ENCODE data around the gene ANKS3.
A peak's percentile ranks its signal among the peaks of the same experiment; 100 is the strongest.

ANKS3 gene

DNA sequence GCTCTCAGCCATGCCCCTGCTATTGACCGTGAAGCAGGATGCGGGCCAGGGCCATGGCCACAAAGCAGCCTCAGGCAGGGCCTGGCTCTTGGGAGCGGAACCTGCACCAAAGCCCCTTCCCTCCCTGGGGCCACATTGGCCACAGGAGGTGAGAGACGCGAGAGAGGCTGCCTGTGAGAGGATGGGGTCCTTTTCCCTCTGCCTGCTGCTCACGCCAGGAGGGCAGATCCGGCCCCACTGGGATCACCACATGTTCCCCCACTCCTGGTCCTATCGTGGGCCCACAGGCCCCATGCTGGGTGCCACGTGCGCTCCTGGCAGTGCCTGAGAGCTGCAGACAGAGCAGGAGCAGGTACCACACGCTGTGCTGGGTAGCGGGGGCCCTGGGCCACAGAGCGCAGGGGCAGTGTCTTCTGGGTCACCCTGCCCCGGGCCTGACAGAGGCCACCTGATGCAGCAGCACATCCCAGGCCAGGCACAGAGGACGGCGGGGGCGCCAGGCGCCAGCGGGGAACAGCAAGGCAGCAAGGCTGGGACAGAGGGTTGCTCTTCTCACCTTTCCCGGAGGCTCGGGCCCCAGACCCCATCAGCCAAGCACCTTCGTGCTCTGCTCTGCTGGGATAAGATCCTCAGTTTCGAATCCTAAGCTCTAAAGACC, 49.9 kb downstream of the ANKS3 start:
- DNase-seq (ENCODE audit: low read depth): no peak

DNA sequence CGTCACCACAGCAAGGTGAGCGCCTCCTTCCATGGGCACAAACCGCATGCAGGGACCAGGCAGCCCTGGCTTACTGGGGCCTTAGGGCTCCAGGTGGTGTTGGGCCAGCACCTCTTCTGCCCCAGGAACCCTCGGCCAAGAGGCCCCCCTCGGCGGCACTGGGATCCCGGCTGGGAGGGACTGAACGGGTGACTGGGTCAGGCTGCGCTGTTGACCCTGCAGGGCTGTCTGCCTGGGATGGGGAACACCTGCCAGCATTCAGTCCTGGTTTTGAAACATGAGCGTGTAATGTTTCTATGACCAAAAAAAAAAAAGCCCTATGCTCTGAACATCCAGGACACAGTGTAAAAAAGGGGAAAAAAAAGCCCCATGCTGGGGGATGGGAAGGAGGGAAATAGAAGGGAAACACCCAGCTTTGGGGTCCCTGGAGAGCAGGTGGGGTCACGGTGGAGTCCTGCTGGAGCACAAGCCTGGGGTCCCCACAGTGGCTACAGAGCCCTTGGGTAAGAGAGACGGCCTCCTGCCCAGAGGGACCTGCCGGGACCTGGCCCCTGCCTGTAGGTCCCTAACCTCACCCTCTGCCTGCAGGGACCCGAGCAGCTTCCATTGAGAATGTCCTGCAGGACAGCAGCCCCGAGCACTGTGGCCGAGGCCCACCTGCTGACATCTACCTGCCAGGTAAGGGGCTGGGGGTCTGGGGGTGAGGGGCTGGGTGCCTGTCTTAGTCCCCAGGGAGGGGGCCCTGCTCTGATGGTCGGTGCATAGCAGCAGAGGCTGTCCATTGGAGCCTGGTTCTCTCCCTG, 50.6 kb downstream of the ANKS3 start:
- no peak for DNase-seq (ENCODE audit: low read depth)

DNA sequence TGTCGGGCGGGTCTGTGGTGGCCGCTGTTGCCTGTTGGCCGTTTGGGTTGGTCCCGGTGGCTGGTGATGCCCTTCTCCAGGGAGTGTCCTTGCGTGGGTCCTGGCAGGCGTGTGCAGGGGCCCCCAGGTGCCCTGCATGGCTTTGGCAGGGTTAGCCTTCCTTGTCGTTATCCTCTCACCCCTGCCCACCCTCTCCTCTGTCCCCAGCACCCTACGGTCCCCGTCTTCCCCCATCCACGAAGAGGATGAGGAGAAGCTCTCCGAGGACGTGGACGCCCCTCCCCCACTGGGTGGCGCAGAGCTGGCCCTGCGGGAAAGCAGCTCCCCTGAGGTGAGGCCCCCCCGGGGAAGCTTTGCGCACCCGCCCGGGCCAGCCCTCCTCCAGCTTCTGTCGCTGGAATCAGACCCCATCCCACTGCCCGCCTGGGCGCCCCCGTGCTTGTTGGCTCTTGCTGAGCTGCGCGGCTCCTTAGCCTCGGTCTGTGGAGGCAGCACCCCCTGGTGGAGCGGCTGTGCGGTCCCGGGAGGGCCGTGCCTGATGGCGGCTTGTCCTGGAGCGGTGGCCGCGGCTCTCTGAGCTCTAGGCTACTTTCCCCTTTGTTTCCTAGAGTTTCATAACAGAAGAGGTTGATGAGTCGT, 51.3 kb downstream of the ANKS3 start:
- DNase-seq (ENCODE audit: low read depth): no peak

DNA sequence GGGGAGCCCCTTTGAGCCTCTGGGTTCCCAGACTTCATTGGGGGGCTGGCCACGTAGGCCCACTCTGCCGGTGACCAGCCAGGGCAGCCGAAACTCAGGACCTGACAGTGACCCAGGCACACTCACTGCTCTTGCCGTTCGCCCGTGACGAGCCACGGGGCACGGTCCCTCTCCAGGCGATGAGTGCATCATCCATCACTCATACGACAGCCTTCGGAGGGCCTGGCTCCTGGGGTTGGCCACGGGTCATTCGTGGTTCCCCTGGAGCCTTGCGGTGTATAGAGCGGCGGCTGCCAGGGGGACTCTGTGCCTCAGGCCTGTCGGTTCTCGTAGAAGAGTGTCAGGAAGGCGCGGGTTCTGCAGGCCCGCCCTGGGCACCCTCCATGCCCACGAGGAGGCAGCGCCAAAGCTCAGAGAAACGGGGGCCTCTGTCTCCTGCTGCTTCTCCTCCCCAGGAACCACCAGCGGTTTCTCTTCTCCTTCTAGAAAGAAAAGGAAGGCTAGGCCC, 51.9 kb downstream of the ANKS3 start:
- DNase-seq (ENCODE audit: low read depth): no peak

DNA sequence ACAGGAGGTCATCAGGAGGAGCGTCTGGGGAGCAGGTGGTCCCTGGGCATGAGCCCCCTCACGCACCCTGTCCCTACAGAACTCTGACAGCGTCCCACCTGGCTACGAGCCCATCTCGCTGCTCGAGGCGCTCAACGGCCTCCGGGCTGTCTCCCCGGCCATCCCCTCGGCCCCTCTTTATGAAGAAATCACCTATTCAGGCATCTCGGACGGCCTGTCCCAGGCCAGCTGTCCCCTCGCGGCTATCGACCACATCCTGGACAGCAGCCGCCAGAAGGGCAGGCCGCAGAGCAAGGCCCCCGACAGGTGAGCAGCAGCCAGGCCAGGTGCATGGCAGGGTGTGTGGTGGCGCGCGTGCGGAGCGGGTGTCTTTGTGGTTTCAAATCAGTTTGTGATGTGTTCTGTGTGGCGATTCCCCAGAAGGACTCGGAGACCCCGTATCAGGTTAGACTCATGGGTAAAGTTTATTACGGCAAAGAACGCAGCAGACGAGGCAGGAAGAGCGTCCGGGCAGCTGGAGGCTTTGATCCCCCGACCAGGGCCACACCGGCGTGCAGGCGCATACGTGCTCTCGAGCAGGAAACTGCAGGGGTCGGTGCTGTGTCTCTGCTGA, 52.5 kb downstream of the ANKS3 start:
- no peak for DNase-seq (ENCODE audit: low read depth)

DNA sequence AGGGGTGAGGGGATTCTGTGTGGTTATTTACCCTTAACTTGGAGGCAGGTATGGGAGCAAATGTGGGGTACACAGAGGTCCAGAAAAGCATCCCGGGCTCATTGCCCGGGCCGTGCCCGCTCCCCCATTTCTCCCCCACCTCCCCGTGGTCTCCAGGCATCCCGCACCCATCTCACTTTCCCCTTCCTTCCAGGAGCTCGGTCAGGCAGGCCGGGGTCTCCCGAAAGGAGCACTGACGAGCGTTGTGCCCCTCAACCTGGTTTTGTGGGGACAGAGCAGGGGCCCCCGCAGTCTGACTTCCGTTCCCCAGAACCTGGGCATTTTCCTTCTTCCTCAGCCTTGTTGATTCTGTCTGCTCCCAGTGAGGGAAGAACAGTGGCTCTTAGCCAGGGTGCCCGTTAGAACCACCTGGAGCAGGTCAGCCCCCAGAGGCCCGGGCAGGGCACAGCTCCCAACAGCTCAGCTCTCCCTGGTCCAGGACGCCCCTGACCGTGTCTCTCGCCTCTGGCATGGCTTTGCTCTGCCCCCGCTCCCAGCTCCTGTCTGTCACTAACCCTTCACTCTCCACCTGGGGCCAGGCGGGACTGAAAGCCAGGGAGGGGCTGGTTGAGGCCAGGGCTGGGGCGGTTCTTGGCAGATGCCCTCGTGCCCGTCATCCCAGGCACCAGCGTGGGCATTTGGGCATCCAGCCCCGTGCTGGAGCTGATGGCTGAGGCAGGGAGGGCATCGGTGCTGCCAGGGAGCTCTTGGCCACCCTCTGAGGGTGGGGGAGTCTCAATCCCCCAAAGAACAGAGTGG, 53.2 kb downstream of the ANKS3 start:
- no peak for DNase-seq (ENCODE audit: low read depth)

DNA sequence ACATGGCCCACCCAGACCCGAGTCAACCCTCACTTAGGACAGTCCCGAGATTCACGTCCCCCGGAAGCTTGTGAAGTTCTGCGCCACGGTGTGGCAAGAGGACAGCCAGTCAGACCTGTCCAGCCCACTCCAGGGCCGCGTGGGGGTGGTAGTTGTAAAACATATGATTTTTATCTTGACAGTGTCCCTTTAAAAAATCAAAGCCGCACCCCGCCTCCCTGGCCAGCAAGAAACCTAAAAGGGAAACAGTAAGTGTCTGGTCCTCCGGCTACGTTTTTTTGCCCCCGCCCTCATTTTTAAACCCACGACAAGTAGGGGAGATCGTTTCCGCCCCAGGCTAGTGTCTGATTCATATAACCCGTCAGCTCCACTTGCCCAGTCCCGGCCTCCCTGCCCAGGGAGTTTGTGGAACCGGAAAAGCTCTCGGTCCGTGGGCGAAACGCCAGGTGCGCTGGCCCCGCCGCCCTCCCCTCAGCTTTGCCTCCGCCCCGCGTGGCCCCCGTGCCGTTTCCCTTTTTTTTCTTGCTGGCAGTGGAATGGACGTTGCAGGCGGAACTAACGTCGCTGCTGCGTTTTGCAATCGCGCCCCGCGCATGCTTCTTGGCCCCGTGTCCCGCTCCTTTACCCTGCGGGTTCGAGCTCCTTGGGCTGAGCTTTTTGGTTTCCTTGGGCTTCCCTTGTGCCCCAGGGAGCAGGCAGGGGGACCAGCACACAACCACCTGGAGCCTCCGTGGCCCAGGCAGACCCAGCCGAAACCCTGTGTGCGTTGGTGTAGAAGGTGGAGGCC, 54.0 kb downstream of the ANKS3 start:
- no peak for DNase-seq (ENCODE audit: low read depth)

DNA sequence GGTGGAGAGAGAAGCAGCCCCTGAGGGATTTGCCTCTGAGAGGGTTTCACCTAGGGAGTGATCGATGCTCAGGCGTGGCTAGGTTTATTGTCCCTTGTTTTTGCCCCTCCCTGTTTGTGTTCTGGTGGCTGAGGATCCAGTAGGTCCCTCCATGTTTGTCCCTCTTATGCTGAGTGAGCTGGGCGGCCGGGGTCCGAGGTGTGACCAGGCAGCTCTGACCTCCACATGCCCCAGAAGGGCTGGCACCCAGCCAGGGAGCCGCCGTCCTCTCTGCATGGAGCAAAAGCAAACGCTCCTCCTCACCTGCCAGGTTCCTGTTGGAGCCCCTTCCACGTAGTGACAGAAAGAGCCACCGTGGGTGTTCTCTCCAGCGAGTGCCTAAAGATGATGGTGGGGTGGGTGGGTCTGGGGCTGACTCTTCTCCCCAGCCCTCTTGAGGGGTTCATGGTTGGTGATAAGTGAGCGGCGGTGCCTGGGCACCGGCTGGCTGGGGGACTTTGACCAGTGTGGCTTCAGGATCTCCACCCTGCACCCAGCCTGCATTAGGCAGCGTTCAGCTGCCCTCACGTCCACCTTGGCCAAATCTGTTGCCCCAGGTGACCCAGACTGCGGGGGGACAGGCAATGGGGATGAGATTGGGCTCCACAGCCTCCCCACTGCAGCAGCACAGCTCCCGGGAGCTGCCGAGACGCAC, 54.8 kb downstream of the ANKS3 start:
- no peak for DNase-seq (ENCODE audit: low read depth)

DNA sequence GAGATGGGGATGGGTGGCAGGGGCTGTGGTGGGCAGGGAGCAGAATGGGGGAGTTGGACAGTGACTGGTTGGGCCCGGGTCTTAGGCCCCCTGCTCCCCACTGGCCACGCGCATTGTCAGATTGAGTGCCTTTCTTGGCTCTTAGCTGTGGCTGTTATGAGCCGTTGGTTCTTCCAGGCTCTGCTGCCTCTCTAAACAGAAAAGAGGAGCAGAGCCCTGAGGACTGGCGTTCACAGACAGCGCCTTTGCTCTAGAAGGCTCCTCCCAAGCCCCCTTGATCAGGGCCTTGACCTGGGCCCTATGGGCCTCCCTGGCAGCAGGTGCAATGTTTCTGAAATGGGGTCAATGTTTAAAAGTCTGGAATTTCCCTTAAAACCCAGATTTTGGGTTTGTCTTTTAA, 55.5 kb downstream of the ANKS3 start:
- no peak for DNase-seq (ENCODE audit: low read depth)

DNA sequence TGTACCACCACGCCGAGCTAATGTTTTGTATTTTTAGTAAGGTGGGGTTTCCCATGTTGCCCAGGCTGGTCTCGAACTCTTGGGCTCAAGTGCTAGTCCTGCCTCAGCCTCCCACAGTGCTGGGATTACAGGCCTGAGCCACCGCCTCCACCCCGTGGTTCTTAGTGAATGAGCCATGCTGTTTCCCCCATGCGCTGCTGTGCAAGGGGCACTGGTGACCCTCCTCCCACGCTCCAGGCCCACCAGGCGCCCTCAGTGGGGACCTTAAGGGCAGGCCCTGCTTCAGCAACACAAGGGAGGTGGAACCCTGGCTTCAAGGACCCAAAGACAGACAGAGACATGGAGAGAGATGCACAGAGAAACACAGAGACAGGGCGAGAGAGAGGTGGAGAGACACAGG, 56.1 kb downstream of the ANKS3 start:
- no peak for DNase-seq (ENCODE audit: low read depth)

DNA sequence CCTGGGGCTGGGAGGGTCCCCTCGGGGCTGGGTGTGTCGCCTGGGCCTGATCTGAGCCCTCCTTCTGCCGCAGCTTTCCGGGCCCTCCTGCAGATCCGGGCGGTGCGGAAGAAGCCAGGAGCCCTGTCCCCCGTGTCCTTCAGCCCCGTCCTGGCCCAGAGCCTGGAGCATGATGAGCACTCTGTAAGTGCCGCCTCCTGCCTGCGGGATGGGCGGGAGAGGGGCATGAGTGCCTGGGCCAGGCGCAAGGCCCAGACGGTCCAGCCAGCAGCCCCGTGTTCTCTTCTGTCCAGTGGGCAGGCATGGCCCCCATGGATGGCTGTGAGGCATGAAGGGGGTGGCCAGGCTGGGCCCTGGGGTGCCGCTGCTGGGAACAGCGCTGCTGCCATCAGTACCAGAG, 56.7 kb downstream of the ANKS3 start:
- no peak for DNase-seq (ENCODE audit: low read depth)

DNA sequence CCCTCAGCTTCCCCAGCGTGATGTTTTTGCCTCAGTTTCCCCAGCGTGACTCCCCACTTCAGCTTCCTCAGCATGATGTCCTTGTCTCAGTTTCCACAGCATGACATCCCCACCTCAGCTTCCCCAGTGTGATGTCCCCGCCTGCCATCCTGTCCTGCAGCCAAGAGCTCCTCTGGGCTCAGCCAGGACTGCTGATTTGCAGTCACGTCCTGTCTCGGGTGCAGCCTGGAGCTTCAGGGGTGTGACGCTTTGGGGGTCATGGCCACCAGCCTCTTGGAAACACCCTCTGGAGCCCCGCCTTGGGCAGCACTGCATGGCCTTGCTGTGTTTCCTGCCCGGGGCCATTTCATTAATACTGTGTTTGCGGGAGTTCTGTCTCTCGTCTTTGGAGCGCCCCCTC, 57.2 kb downstream of the ANKS3 start:
- no peak for DNase-seq (ENCODE audit: low read depth)

DNA sequence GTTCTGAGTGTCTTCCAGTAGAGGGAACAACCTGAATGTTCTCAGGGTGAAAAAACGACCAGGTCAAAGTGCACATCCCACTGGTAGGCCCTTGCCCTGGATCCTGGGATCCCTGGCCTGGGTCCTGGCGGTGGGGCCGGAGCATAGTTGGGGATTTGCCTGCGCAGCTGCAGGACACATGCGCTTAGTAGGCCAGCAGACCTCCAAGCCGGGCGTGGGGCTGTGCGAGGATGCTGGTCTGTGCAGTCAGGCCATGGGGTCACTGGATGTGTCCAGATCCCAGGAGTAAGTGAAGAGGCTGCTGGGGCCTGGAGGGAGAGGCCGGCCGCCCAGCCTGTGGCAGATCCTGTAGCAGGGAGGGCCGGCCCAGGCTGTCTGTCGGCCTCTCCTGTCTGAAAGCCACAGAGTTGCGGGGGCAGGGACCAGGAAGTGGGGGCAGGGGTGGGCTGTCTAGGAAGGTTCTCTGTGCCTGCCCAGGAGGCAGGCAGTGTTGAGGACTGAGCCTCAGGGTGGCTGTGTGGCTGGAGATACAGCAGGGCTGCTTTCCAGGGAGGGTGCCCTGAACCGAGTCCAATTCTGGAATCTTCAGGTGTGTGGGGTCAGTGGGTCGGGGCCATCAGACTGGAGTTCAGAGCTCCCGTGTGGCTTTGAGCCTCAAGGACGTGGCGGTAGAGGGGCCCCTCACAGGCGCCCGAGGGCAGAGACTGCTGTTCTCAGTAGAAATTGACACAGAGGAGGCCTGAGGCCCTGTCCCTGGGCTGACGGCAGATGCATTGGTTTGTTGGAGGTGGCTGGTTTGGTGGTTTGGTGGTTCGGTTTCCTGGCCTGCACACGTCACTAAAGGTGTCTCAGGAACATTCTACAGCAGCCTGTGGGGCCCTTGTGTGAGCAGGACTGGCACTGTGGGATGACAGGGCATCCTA, 57.9 kb downstream of the ANKS3 start:
- peak; percentile 41 for DNase-seq (ENCODE audit: low read depth)

DNA sequence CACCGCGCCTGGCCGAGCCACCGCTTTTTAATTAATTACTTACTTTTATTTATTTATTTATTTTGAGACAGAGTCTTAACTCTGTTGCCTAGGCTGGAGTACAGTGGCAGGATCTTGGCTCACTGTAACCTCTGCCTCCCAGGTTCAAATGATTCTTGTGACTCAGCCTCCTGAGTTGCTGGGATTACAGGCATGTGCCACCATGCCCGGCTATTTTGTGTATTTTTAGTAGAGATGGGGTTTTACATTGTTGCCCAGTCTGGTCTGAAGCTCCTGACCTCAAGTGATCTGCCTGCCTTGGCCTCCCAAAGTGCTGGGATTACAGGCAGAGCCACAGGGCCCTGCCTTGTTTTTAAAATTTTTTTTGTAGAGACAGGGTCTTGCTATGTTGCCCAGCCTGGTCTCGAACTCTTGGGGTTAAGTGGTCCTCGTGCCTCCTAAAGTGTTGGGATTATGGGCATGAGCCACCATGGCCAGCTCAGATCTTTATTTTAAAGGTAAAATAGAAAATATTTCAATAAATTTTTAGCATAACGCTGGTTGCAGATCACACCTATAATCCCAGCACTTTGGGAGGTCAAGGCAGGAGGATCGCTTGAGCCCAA, 59.0 kb downstream of the ANKS3 start:
- no peak for DNase-seq (ENCODE audit: low read depth)

DNA sequence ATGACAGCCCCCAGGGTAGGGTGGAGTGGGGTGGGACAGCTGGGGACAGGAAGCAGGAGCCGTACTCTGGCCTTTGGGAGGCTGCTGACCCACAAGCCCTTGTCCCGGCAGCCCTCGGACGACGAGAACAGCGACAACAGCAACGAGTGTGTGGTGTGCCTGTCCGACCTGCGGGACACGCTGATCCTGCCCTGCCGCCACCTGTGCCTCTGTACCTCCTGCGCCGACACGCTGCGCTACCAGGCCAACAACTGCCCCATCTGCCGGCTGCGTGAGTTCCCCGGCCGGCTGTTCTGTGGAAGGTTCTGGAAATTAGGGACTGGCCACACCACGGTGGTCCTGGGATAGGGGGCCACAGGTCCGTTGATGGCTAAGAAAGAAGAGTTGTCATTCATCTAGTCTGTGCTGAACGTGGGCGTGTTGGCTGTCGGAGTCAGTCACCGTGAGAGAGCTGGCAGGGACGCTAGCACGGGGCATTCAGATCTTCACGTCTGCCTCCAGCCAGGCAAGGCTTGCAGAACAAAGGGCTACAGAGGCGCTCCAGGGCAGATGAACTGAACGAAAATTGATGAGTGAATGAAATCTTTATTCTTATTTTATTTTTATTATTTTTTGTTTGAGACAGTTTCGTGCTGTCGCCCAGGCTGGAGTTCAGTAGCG, 60.6 kb downstream of the ANKS3 start:
- no peak for DNase-seq (ENCODE audit: low read depth)

DNA sequence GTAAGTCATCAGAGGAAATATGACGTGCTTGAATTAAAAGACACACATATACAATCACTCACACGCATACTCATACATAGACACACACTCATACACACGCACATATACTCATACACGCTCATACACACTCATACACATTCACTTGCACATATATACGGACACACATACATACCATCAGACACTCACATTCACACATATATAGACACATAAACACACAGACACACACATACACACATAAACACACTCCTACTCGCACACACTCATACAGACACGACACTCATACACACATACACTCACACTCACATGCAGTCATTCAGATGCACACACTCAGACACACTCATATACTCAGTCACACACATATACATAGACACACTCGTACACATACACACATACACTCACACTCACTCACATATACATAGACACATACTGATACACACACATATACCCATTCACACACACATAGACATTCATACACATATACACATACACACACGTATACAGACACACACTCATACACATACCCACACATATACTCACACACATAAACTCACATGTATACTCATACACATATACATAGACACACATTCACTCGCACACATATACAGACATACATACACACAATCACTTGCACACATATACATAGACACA, 65.6 kb downstream of the ANKS3 start:
- DNase-seq (ENCODE audit: low read depth): no peak

DNA sequence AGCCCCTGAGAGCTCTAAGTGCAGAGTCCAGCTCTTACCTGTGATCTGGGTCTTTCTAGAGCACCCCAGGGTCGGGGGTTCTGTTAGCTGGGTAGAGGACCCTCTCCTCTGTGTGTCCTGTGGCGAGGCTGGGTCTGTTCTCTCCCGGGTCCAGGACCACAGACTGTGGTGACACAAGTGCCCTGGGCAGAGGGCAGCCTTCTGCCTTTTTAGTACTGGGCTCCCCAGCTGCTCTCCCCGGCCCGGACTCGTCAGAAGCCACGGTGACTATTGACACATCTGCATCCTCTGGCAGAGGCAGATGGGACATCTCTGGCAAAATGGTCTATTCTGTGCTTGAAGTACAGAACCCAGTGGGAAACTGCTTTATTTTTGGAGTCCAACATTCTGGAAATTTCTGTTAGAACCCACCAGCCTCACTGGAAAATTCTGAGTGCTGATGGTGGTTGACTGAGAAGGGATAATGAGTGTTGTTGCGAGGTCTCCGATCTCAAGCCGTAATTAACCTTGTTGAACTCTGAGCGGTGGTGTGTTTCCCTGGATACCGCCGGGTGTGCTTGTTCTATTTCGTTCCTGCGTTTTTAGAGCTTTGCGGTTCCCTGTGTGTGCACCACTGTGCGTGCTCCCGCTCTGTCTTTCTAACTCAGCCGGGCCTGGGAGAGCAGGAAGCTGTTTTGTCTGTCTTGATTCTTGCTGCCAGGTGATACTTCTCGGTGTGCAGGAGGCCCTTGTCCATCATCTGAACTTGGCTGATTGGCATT, 66.7 kb downstream of the ANKS3 start:
- no peak for DNase-seq (ENCODE audit: low read depth)

Data from activated gamma-delta T cell treated with anti-CD3 and anti-CD28 coated beads, Interleukin-2, amount 50 U/mL, for 16 hours (primary cell).